Right lobe of liver (tissue), 6 donors: ENCODE data around the gene TFCP2L1. TPM values are rescaled to one million over a fixed set of nuclear protein-coding genes. Genes with fewer than 3 reads are reported as not detected.
"Not testable (repeated sequence)": the region's sequence is repeated elsewhere in the genome, so short reads cannot be mapped to it uniquely, and the experiment has no call there.

Experiments used
- ATAC-seq, 4 donors: fragments of 200-7000 bp; cut with Tn5 transposase; one replicate each; pipeline ENCODE4 v1.9.1; 2020; ENCODE audit warnings: mild to moderate bottlenecking in 4 of 4, moderate library complexity in 4 of 4
- DNase-seq, 3 donors: peaks; one replicate each; pipeline ENCODE4 v3.0.0-alpha.2; 2020
- H3K27ac ChIP-seq, 3 donors: fragments of 200-600 bp; one replicate each; pipeline ENCODE4 v1.8.0; 2022
- H3K27me3 ChIP-seq, 2 donors: fragments of 200-600 bp; one replicate each; pipeline ENCODE4 v1.8.0; 2022
- H3K36me3 ChIP-seq, 4 donors: fragments of 200-600 bp; sonication (generic) in 1 of 4; one replicate each; pipeline versions ENCODE4 v1.5.1 to v1.8.0; 2017 to 2022; ENCODE audit warnings: control low read depth in 1 of 4
- H3K4me1 ChIP-seq, 4 donors: fragments of 200-600 bp; sonication (generic) in 1 of 4; one replicate each; pipeline versions ENCODE4 v1.5.1 to v1.8.0; 2017 to 2022; ENCODE audit warnings: control low read depth in 1 of 4
- H3K4me3 ChIP-seq, 3 donors: fragments of 200-600 bp; one replicate each; pipeline ENCODE4 v1.8.0; 2022
- H3K9me3 ChIP-seq, 4 donors: fragments of 200-600 bp; sonication (generic) in 1 of 4; one replicate each; pipeline versions ENCODE4 v1.5.1 to v1.8.0; 2017 to 2022; ENCODE audit warnings: control low read depth in 1 of 4
- POLR2A ChIP-seq: fragments of 450-650 bp; IDR thresholded peaks from one replicate; pipeline ENCODE4 v1.6.1; 2017; ENCODE audit warnings: antibody characterized with exemption, mild to moderate bottlenecking
- WGBS: methylation state at CpG from one replicate; pipeline ENCODE4 v1.1.6; 2018; ENCODE audit warnings: low coverage, low lambda C conversion rate; ENCODE audit not compliant: insufficient coverage; ENCODE audit errors: missing lambda C conversion rate; 5-methylcytosine and 5-hydroxymethylcytosine counted together
- intact Hi-C, 2 donors: fragments of 100-400 bp; cut with DNase I; formaldehyde crosslinking; loops; one replicate each; pipeline versions ENCODE4 v1.11.2 to v1.14.1; 2022
- long read RNA-seq: library from polyadenylated mRNA; unstranded; transcript quantifications from one replicate; pipeline ENCODE4 v2.0.0, GENCODE V29; 2019
- total RNA-seq, 6 experiments: library from RNA; depleted of rRNA in 2 of 6; stranded (reverse); fragments of >200 nt in 2 of 6; fragmentation: NEBNext Ultra II Directional in 3 of 6; extraction: Animal tissue kit (Norgen Biotek cat#: 25700) in 3 of 6; gene quantifications; one replicate each; pipeline versions ENCODE4 v1.1.0 to v1.2.4, GENCODE V29; 2016 to 2023
- TF ChIP-seq, protein P1 (sequence below), 4 donors: fragments of 200-600 bp in 3 of 4; fragments of 450-650 bp in 1 of 4; IDR thresholded peaks; one replicate each; pipeline versions ENCODE4 v1.5.1 to v1.8.0; 2016 to 2022; ENCODE audit warnings: antibody characterized with exemption in 4 of 4, mild to moderate bottlenecking in 2 of 4
- donor health status: DM: no; HTN: yes; CAD: no.
- donor health status: DM: no; HTN: no; CAD: no.
- donor health status: DM: no; HTN: no; CAD: no.
- donor health status: DM: no; HTN: yes; CAD: no.
- donor health status: DM: no; HTN: yes; CAD: no.

TFCP2L1 gene, protein sequence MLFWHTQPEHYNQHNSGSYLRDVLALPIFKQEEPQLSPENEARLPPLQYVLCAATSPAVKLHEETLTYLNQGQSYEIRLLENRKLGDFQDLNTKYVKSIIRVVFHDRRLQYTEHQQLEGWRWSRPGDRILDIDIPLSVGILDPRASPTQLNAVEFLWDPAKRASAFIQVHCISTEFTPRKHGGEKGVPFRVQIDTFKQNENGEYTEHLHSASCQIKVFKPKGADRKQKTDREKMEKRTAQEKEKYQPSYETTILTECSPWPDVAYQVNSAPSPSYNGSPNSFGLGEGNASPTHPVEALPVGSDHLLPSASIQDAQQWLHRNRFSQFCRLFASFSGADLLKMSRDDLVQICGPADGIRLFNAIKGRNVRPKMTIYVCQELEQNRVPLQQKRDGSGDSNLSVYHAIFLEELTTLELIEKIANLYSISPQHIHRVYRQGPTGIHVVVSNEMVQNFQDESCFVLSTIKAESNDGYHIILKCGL
- total RNA-seq: 1 to 10 TPM in 1 of 6 experiments, under 1 TPM in 5; 0.26 to 1.7 (median 0.34) TPM
- long read RNA-seq: 0 reads

DNA sequence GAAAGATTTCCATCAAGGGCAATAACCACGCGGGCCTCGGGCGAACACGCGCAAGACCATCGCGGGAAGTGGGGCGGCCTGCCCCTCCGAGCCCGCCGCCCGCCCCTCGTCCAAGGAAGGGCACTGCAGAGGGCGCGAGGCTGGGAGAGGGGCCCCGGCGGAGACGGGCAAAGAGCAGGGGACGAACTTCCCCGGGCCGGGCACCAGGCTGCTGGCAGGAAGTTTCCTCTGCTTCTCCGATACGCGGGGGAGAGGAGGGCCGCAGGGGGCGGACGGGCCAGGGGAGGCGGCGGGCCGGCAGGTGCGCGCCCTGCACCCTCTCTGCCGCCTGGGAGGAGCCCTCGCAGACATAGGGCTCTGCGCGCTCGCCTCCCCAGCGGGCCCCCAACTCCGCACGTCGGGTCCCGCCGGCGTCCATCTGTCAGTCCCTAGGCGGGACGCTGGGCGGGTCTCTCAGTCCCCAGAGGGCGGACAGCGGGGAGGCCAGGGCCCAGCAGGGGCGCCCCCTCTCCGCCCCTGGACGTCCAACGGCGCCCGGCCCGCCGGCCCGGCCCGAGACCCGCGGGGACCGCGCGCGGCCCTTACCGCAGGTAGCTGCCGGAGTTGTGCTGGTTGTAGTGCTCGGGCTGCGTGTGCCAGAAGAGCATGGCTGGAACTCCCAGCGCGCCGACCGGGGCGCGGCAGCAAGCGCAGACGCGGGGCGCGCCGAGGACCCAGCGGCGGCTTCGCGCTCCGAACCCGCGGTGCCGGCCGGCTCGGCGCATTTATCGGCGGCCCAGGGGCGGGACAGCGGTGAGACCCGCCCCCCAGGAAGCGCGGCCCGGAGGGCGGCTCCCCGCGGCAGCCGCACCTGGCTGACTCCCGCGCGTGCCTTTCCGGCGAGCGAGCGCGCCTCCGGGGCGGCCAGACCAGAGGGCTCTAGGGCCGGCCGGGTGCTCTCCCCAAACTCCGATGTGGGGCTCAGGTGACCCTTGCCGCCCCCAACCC is at the start of gene TFCP2L1:
TSS of gene TFCP2L1 (minus strand) at position 740 of the 987 bp plus-strand sequence. CDS start at position 647, 93 bp downstream.
- H3K27me3 ChIP-seq: no peaks in the 10 kb centered on the region
- ATAC-seq: peak; percentile 48 to 75 (median 50)

DNA sequence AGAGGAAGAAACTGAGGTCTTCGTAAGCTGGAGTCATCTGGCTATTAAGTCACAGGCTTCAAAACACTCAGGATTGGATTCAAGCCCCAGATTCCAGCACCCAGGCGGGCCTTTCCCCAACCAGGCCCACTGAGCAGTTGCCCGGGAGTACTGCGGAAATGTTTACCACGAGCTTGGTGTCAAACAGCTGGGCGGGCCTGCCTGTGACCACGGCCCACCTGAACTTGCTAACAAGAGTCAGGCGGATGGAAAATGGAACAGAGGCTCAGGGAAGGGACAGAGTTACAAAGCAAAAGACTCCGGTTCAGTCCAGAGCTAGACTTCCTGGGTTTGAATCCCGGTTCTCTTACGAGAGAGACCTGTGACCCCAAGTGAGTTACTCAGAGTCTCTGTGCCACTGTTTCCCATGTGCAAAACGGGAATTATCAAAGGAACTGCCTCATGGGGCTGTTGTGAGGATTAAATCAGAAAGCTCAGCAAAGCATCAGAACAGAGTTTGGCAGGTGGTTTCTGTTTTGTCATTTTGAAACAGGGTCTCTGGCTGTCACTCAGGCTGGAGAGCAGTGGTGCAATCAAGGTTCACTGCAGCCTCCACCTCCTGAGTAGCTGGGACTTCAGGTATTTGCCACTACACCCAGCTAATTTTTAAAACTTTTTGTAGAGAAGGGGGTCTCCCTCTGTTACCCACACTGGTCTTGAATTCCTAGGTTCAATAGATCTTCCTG is 49.0 kb upstream of the TFCP2L1 start:
- H3K36me3 ChIP-seq: peaks cover 0 to 8% (median 0%) of the 10 kb centered on the region in 4 donors
- no peaks in the 10 kb centered on the region for H3K27me3 ChIP-seq
- intact Hi-C loops: loop anchor here in 1 of 2 donors (10.0 kb wide), 1 partner anchor 239 kb away; no protein-coding TSS in a partner anchor
- H3K27ac ChIP-seq: no peak overlapping the region
- no peak for DNase-seq
- ATAC-seq: no peak
- no peak overlapping the region for H3K4me3 ChIP-seq
- TF ChIP-seq, protein P1, sequence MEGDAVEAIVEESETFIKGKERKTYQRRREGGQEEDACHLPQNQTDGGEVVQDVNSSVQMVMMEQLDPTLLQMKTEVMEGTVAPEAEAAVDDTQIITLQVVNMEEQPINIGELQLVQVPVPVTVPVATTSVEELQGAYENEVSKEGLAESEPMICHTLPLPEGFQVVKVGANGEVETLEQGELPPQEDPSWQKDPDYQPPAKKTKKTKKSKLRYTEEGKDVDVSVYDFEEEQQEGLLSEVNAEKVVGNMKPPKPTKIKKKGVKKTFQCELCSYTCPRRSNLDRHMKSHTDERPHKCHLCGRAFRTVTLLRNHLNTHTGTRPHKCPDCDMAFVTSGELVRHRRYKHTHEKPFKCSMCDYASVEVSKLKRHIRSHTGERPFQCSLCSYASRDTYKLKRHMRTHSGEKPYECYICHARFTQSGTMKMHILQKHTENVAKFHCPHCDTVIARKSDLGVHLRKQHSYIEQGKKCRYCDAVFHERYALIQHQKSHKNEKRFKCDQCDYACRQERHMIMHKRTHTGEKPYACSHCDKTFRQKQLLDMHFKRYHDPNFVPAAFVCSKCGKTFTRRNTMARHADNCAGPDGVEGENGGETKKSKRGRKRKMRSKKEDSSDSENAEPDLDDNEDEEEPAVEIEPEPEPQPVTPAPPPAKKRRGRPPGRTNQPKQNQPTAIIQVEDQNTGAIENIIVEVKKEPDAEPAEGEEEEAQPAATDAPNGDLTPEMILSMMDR (IDR thresholded peaks at IDR 0.05): no peak
- TF ChIP-seq POLR2A: no peak
- 68% methylated on average over 6 of the region's 12 CpGs for WGBS
- H3K9me3 ChIP-seq: no peaks in the 10 kb centered on the region
- peaks cover 0 to 14% (median 0%) of the 10 kb centered on the region in 4 donors for H3K4me1 ChIP-seq

More for the DNA sequence above, at the start of gene TFCP2L1:
- peak; percentile 23 for TF ChIP-seq POLR2A
- TF ChIP-seq, protein P1 (IDR thresholded peaks at IDR 0.05): no peak
- DNase-seq: peak in 1 of 3 donors; percentile 36
- intact Hi-C loops: no loop called here
- Histone ChIP-seq H3K36me3 (no peaks in the 10 kb centered on the region), H3K9me3 (no peaks in the 10 kb centered on the region), H3K4me3 (peak within 1 kb of the TSS; percentile 22 to 53 (median 44)), H3K4me1 (peaks cover 0 to 36% (median 7%) of the 10 kb centered on the region in 4 donors), H3K27ac (no peak within 1 kb of the TSS)
- WGBS: 4% methylated on average over 9 of the region's 119 CpGs

DNA sequence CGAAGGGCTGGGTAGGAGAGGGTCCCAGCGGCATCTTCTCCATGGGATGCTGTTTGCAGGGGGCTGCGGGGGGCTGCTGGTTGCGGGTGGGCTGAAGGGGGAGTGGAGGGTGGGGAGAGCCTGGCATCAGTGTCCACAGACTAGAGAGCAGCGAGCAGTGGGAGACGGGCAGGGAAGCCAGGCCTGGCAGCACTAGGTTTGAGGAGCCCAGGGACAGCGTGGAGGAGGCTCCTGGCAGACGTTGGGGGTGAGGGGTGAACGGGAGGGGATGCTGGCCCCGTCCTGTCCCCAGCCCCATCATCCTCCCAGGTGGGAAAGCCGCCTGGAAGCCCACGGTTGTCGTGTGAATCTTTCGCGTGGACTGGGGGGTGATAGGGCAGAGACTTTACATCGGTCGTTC is 48.2 kb upstream of the TFCP2L1 start:
- H3K4me1 ChIP-seq: peaks cover 0 to 14% (median 0%) of the 10 kb centered on the region in 4 donors
- H3K9me3 ChIP-seq: no peaks in the 10 kb centered on the region
- intact Hi-C loops: loop anchor here in 1 of 2 donors (10.0 kb wide), 1 partner anchor 238 kb away; no protein-coding TSS in a partner anchor
- H3K27ac ChIP-seq: no peak overlapping the region
- H3K27me3 ChIP-seq: no peaks in the 10 kb centered on the region
- TF ChIP-seq, protein P1 (IDR thresholded peaks at IDR 0.05): no peak
- no peak for TF ChIP-seq POLR2A
- no peak overlapping the region for H3K4me3 ChIP-seq
- DNase-seq (peak in 1 of 3 donors; percentile 31), ATAC-seq (no peak)
- peaks cover 0 to 3% (median 0%) of the 10 kb centered on the region in 4 donors for H3K36me3 ChIP-seq
- WGBS: 78% methylated on average over 4 of the region's 17 CpGs

DNA sequence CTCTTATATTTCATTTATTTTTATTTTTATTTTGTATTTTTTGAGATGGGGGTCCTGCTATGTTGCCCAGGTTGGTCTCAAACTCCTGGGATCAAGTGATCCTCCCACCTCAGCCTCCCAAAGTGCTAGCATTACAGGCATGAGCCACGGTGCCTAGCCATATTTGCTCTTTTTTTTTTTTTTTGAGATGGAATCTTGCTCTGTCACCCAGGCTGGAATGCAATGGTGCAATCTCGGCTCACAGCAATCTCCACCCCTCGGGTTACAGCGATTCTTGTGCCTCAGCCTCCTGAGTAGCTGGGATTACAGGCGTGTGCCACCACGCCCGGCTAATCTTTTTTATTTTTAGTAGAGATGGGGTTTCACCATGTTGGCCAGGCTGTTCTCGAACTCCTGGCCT is 46.3 kb upstream of the TFCP2L1 start:
- peaks cover 0 to 14% (median 0%) of the 10 kb centered on the region in 4 donors for H3K4me1 ChIP-seq
- WGBS: 68% methylated on average over 7 of the region's 8 CpGs
- H3K27me3 ChIP-seq: not testable (repeated sequence)

More for the DNA sequence above, 46.3 kb upstream of the TFCP2L1 start:
- not testable (repeated sequence) for ATAC-seq, H3K27ac ChIP-seq, H3K9me3 ChIP-seq, H3K36me3 ChIP-seq, H3K4me3 ChIP-seq
- peak in 1 of 3 donors; percentile 13 for DNase-seq
- intact Hi-C loops: loop anchor here in 1 of 2 donors (10.0 kb wide), 1 partner anchor 237 kb away; no protein-coding TSS in a partner anchor
